ENCODE data around the gene OPALIN.
"Not testable (repeated sequence)": the region's sequence is repeated elsewhere in the genome, so short reads cannot be mapped to it uniquely, and the experiment has no call there.

OPALIN gene

DNA sequence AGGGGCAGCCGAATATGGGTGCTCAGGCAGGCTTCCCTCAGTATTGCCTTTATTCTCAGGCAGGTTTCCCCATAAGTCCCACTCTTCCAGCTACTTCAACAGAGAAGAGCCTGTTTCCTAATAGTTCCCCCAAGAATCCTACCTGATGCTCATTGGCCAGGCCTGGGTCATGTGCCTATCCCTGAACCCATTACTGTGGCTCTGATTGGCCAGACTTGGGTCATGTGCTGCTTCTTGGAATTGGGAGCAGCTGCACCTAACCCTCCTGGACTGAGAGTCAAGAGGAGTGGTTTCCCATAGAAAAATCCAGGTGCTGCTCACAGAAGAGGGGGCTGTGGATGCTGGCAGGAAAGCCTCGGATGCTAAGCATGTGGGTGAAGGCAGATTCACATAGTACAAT is 21.7 kb downstream of the OPALIN start:
- no peak for DNase-seq

DNA sequence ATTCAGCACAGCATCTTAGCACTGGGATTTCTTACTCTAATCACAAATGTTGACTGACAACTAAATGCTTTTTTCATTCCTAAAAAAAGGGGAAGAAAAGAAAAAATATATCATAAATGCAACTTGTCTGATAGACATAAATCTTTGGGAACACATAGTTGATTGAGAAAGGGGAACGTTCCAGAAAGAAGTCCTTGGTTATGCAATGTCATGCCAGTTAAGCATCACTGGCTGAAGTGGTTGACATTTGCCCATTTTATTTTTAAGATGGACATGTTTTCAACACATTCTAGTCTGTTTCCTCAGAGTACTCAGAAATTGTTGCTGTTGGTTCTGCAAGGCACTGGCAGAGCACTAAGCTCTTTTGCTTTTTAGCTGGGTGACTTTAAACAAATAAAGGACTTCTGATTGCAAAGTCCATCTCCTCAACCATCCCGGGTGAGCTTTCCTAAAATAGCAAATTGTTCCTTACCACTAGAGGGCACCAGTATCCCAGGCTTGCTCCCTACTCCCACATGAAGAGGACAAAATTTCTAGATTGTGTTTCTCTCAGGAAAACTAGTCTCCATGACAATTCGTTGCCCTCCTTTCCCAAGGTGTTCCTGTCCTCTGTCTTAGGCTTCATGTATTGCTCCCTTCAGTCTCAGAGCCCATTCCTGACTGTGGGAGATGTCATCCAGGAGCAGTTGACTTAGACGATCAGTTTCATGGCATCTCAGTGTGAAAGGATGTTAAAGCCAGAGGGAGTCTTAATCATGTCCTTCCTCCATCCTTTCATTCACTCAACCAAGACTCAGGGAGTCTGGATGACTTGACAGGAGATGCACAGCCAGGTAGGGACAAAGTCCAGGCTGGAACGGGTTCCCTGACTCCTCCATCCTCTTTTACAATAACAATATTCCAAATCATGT is 23.9 kb downstream of the OPALIN start:
- DNase-seq = peak; percentile 34 to 74

DNA sequence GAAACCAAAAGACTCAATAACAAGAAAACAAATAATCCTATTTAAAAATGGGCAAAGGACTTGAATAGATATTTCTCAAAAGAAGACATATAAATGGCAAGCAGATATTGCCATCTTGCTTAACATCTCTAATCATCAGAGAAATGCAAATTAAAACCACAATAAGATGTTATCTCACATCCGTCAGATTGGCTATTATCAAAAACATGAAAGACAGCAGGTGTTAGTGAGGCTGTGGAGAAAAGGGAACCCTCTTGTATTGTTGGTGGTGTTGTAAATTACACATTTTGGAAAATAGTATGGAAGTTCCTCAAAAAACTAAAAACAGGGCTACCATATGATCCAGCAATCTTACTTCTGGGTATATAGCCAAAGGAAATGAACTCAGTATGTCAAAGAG is 25.7 kb downstream of the OPALIN start:
- DNase-seq = no peak

DNA sequence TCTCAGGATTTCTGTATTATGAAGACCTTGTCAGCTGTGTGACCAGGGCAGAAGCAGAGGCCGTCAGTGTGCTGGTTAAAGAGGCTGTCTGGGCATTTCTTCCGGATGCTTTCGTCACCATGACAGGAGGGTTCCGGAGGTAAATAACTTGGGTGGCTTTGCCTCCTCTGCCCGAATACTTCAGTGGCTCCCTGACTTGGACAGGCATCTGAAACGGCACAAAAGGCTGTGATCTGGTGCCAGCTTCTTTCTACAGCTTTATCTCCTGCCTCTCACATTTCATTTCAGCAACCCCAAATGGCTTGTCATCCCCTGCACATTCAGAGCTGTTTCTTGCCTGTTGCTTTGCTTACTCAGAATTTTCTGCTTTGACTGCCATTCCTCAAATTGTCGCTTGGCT is 31.3 kb downstream of the OPALIN start:
- DNase-seq = no peak

DNA sequence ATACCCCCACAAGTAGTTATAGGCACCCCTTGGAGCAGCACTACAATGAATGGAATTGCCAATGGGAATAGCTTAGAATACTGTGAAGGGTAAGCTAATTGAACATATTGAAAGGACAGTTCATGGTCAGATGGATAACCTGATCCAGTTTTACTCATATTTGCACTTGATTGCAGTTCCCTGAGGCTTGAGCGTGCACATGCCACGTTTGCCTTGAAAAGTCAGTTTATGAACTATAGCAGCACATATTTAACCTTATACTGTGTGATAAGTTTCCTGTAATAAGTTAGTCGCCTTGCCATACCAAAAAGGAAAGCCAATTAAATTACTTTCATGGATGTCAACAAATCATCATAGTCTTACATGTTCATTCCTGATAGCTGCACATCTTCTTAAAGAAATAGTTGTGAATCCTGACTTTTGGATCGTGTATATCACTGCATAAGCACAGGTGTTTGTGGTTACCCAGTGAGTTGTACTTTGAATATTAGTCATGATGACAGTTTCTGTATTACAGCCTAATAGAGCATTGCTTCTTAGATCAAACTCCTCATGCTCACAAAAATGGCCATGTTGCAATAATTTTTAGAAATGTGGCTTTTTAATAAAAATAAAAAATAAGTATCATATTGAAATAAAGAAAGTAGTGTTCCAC is 33.0 kb downstream of the OPALIN start:
- no peak for DNase-seq

DNA sequence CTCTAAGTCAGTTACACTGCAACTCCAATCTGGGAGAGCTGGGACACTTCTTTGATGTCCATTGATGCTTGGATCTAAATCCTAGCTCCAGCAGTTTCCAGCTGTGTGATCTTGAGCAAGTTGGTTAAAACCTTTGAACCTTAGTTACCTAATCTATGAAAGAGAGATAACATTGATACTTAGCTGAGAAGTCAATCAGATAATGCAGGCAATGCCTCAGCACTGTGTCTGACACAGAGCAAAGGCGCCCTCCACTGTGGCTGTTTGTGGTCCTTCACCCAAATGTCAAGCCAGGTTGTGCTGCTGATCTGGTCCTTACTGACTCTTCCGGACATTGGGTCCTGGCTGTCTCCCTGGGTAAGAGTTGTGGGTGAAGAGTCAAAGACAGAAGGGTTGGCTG is 34.4 kb downstream of the OPALIN start:
- DNase-seq = no peak

DNA sequence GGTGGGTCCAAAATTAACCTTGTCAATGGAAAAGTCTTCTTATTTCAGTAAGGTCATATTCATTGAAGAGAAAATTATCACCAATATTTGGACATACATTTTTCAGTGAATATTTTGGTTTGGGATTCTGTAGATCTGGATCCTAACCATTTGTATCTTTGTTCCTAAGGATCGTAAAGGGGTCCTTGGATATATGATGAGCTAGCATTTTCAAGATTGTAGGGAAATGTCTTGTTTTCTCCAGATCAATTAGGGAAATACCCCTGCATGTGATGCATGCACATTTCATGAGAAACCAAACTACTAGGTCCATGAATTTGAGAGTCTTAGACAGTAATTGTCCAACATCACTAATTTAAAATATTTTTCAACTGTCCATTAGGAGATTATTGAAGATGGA is 36.5 kb downstream of the OPALIN start:
- DNase-seq = no peak

DNA sequence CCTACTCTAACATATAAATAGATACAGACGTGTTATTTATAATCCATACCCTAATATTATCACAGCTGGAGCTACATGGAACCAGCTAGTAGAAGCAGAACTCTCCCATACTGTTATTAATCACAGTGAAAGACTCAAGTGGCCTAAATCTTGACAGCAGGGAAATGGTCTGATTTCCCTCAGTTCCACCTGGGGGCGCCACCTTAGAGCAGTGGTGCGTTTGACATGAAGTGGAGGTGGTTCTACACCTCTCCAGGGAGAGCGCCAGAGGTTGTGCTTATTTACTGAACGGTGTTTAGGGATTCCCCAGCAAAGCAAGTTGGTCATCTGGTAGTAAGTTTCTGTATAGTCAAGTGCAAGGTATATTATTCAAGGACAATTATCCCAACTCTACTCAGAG is 37.0 kb downstream of the OPALIN start:
- DNase-seq = no peak

DNA sequence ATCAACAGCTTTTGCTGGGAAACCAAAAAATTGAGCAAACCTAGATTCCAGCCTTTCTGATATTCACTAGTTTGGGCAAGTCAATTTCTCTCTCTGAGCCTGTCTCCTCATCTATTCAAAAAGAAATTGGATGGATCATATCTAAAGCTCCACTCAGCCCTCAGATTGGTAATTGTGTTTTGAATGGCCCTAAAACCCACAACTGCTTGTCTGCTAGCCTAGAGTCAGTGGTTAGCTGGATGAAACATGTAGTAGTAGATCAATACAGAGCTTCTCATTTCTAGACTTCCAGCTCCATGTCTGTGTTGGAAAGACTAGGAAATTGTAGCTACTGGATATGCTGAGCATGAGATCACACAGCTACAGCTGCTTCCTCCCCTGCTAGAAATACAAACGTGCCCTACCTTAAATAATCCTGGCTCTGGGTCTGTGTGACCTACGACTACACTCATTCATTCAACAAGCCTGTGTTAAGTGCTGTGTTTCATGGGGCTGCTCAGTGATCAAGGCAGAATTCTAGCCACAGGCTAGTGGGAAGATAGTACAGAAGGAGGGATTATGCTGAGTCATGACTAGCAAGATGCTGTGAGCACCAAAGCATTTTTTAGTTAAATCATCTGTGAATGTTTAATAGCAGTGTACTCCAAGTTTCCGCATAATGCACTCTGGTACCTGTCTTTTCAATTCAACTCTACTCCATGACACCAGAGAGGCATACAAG is 38.9 kb downstream of the OPALIN start:
- DNase-seq = no peak

DNA sequence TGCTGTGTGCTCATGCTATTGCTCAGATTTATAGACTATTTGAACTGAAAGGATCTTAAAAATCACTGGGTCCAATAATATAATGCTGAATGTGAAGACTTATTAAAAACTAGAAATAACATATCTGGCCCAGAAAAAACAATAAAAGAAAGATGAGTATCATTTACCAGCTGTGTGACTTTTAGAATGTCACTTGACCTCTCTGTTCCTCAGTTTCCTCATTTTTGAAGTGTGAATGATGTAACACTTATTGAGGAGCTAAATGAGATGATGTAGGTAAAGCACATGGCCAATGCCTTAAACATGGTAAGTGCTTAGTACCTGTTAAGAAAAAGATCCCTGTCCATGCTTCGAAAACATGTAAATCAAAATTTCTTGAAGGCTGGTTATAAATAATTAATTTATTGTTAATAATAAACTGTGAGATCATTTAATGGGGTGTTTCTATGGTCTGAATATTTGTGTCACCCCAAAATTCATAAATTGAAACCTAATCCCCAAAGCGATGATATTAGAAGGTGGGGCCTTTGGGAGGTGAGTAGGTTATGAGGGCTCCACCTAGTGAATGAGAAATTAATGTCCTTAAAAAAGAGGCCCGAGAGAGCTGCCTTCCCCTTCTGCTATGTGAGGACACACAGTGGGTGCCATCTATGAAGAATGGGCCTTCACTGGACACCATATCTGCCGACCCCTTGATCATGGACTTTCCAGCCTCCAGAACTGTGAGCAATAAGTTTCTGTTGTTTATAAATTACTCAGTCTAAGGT is 41.6 kb downstream of the OPALIN start:
- DNase-seq = no peak

DNA sequence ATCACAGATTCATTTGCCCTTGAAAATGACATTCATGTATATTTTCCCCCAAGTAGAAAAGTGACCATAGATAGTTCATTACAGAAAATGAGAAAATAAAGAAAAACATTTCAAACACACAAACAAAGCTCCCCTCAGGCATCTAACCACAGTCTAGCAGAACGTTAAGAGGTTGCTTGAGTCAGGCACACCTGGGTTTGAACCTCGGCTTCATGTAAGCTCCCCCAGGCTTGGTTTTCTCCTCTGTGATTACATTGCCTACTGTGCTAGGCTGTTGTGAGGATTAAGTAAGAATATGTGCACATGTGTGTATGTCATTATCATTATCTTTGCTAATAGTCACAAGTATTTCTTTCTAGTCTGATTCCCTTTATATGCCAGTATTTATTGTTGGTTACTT is 45.5 kb downstream of the OPALIN start:
- no peak for DNase-seq

DNA sequence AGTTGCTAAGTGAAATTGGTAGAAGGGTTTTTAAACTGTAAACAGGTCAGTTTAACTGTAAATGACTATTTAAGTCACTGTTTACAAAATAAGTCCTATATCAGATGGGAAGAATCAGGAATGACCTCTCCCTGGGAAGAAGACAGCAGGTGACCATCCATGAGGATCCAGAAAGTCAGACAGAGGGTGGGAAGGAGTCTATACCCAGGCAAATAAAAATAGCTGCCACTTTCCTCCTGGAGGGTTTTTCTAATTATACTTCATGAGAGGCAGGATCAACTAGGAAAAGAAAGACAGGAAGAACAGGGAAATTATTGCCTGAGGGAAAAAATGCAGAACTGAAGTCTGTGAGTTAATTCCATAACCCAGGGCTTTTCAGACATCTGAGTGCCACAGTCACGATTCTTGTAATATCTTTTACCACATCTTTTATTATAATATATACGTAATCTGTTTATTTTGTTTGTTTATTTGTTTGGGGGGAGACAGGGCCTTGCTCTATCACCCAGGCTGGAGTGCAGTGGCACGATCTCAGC is 47.6 kb downstream of the OPALIN start:
- no peak for DNase-seq

DNA sequence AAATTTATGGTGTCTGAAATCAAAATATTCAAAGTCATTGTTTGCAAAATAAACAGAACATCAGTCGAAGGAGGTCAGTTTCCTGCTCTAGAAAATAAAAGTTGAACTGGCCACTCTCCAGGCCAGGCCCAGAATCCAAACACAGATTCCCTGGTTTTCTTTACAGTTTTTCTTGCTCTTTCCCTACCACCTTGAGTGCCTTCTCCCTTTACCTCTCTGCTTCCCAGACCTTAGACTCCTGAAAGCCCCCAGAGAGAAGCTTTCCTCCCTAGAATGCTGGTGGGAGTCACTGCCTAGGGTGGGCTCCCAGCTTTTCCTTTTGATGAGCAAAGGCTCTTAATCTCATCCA is 48.5 kb downstream of the OPALIN start:
- no peak for DNase-seq

DNA sequence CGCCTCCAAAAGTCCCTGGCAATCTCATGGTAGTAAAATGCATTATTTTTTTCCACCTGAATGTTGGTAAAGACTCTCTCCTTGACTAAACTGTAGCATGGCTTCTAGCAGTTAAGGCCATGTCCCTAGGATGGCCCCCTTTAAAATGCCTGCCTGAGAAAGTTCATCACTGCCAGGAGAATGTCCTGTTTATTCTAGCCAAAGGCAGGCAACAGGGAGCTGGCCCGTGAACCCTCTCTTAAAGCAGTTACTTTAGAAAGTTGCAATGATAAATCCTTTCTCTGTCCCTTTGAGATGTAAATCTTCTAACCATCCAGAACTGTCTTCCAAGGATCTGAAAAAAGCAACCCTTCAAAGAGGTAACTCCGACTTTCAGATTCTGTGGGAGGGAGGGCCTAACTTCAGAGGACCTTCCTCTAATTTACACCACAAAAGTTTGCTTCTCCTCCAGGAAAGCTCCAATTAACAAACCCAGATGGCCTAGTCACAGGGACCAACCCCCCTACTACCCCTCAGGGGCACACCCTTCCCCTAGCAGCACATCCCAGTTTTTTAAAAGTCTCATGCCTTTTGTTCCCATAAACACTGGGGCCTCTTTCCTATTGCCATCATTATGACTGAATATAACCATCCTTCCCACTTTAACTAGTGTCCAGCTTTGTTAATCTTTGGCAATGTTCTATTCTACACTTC is 49.0 kb downstream of the OPALIN start:
- no peak for DNase-seq

DNA sequence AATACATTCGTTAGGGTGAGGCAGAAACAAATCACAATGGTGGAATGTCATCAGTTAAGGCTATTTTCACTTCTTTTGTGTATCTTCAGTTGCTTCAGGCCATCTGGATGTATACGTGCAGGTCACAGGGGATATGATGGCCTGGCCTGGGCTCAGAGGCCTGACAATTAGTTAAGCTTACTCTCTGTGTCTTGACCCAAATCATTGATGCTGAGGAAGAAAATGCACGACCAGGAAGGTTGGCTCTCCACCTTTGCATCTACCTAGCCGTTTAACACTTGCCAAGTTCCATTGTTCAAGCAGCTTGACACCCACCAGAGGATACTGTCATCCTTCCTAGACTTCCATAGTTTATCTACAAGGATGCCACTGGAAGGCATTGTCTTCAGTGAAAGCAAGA is 49.9 kb downstream of the OPALIN start:
- not testable (repeated sequence) for DNase-seq

DNA sequence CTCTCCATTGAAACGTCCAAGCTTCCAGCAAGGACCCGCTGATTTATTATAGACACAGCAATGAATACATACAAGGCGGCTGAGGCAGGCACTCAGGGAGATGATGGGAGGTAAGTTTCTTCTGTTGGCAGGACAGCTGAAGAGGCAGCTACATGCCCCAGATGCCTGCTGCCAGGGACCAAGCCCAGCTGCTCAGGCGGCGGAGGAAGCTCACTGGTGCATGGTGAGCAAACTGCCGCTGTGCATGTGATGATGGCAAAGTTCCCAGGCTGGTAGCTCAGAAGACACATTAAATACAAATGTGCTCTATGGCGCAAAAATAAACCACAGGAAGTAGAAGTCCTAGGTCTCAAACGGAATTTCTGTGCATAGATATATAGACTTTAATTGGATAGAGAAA is 52.3 kb downstream of the OPALIN start:
- DNase-seq = peak; percentile 8 to 9

DNA sequence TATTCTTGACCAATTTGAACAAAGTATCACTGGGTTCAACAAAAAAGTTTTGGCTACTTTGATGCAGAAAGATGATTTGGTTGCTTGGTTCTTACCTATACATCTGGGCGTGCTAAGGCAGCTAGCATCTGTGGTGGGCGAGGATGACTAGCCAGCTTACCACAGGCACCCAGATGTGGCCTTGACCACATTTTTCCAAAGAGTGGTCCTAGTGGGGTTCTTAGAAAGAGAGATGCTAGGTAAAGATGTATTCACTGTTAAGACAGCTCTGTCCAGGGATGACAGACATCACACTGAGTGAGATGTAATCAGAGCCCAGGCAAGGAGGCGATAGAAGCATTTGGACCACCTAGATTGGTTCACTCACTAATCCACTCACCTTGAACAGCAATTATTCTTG is 53.8 kb downstream of the OPALIN start:
- DNase-seq = no peak

DNA sequence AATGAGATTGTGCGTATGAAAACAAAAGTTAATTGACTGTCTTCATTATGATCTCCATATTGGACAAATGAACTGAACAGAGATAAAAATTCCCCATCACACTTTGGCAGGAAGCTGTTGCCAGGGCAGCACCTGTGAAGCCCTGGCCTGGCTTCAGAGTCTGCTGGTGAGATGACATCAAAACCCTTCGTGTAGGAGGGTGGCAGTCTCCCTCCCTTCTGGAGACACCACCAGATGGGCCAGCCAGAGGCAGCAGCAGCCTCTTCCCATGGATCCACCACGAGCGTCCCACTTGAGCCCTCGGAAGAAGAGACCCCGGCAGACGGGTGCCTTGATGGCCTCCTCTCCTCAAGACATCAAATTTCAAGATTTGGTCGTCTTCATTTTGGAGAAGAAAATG is 54.6 kb downstream of the OPALIN start, which contains the start of gene DNTT:
TSS of gene DNTT (plus strand) at position 205 of the 400 bp plus-strand sequence. CDS start at position 269, 64 bp downstream.
- DNase-seq = no peak

DNA sequence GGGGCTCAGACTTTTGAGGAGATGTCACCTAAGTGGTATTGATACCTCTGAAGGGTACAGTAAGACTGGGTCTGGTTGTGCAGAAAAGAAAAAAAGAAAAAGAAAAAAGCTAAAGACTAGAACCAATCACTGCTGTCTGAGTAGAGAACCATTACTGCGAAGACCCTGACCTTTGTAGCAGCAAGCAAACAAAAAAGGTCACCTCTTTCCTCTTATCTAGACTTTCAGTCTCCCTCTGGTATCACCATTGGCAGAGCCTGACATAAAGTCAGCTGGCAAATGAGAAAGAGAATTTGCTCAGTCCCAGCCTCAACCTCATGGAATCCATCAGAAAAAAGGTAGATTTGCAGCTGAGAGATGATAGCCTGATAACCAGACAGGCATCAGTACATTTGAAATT is 57.2 kb downstream of the OPALIN start:
- no peak for DNase-seq

DNA sequence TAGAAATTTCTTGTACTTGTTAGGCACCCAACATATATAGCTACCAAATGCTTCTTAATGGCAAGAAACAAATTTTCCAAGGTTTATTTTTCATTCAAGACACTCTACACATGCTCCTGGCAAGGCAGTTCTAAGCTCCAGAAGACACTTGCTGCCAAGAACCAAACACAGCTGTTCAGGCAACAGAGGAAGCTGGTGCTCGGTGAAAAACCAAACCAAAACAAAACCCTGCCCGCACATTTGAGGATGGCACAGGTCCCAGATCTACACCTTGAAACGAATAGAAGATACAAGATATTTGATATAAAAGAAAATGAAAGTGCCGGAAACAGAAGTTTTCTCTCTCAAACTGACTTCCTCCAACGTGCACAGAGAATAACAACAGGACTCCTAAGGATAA is 59.4 kb downstream of the OPALIN start:
- peak in 1 of 2 donors; percentile 56 for DNase-seq

DNA sequence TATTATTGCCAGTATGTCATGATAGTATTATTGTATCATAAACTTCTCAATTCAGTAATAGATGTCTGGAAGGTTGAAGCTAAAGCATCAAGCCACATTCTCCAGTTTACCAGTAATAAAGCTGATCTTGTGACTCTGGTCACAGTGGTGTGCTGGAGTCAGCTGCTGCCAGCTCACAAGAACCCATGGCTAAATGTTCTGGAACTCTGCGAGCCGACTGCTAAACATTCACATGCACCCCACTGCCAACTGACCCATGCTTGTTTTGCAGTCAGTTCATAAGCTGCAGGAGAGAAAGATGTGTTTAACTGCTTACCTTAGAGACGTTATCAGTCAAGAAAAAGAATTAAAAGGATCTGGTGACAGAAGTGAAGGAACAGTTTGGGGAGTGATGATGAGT is 60.4 kb downstream of the OPALIN start:
- no peak for DNase-seq

DNA sequence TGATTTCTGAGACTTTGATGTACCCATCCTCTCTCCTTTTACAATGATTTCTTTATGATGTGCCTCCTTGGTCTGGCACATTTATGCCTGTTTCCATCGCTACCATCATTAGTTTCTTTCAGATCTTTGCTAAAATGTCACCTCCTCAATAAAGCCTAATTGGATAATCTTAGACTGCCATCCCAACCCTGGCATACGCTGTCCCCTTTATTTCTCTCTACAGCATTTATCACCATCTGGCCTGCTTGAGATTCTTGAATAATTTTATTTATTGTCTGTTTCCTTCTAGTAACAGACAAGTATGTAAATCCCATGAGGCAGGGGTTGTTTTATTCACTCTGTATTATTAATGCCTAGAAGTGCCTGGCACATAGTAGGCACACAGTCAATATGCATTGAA is 61.3 kb downstream of the OPALIN start:
- DNase-seq = no peak

Data from hippocampal formation (tissue), 2 donors.